ENCODE results near the gene ISOC2.
A peak's percentile ranks its signal among the peaks of the same experiment; 100 is the strongest.

Gene ISOC2

DNA sequence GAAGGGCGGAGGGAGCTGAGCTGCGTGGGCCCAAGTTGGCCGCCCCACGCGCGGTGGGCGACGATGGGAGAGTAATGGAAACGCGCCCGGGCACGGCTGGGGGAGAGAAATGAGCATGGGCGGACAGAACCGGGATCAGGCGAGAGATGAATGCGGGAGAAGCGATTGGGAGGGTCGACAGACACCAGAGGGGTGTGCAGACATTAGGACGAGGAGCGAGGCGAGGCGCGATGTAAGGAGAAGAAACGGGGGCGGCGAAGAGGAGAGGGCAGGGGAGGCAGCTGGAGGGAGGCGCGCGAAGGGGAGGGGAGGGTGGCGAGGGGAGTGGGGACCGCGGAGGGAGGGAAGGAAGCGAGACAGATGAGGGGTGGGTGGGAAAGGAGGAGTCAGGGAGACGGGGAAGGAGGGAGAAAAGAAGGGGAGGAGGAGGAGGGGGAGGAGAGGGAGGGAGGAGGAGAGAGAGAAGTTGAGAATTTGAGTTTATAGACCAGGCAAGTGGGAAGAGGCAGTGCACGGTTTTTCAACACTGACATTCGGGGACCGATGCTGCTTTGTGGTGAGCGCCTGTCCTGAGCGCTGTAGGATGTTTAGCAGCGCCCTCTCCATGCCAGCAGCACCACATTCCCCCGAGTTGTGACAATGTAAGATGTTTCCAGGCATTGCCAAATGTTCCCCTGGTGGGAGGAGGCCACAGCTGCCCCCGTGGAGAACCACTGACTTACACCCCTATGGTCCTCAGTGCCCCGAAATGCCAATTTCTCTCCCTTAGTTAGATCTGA, 18.2 kb downstream of the ISOC2 start, which contains the start of gene SHISA7:
Gene SHISA7, minus strand, starts transcription at position 256 of the 779 bp plus-strand sequence. CDS start 437 bp downstream, outside the sequence.
- H3K4me2 ChIP-seq (ENCODE audit: insufficient read depth, low read length): peak within 1 kb of the TSS; percentile 51
- peaks cover 12% of the 10 kb centered on the region for H3K4me1 ChIP-seq (ENCODE audit: insufficient read depth, low read length)
- no peaks in the 10 kb centered on the region for H3K79me2 ChIP-seq (ENCODE audit: insufficient read depth, low read length)
- no peak within 1 kb of the TSS for H2AFZ ChIP-seq (ENCODE audit: low read depth, low read length)
- ATAC-seq (ENCODE audit: insufficient read depth, low read depth) (peak; percentile 50; the same call in 2 of the 3 replicates), DNase-seq (peak; percentile 51)
- no peak within 1 kb of the TSS for H3K27ac ChIP-seq (ENCODE audit: low read length)
- TF ChIP-seq, protein P1, sequence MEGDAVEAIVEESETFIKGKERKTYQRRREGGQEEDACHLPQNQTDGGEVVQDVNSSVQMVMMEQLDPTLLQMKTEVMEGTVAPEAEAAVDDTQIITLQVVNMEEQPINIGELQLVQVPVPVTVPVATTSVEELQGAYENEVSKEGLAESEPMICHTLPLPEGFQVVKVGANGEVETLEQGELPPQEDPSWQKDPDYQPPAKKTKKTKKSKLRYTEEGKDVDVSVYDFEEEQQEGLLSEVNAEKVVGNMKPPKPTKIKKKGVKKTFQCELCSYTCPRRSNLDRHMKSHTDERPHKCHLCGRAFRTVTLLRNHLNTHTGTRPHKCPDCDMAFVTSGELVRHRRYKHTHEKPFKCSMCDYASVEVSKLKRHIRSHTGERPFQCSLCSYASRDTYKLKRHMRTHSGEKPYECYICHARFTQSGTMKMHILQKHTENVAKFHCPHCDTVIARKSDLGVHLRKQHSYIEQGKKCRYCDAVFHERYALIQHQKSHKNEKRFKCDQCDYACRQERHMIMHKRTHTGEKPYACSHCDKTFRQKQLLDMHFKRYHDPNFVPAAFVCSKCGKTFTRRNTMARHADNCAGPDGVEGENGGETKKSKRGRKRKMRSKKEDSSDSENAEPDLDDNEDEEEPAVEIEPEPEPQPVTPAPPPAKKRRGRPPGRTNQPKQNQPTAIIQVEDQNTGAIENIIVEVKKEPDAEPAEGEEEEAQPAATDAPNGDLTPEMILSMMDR (IDR thresholded peaks at IDR 0.05; ENCODE audit: borderline replicate concordance, extremely low read depth, low read length, poor library complexity, severe bottlenecking): peak; percentile 41
- peak; percentile 21 for TF ChIP-seq EZH2 (IDR thresholded peaks at IDR 0.05; ENCODE audit: borderline replicate concordance, low read depth, low read length, severe bottlenecking)
- H3K9ac ChIP-seq (ENCODE audit: low read depth, low read length): no peak within 1 kb of the TSS
- peaks cover 32% of the 10 kb centered on the region for H3K27me3 ChIP-seq (ENCODE audit: insufficient read depth, low read length, poor library complexity)
- H3K9me3 ChIP-seq (ENCODE audit: insufficient read depth, low read length, severe bottlenecking): no peaks in the 10 kb centered on the region
- H3K4me3 ChIP-seq (ENCODE audit: low read depth in 1 of 2, low read length in 2 of 2): 0 out of 4 replicates have a peak within 1 kb of the TSS, but pooled peaks of 1 of the 2 experiments have one; percentile 18
- peaks cover 22% of the 10 kb centered on the region for H4K20me1 ChIP-seq (ENCODE audit: insufficient read depth, low read length)
- H3K36me3 ChIP-seq (ENCODE audit: insufficient read depth, low read length): no peaks in the 10 kb centered on the region

GRCh38 chr19:55442372-55442961, 19.0 kb downstream of the ISOC2 start:
- no peak overlapping the region for H3K4me3 ChIP-seq (ENCODE audit: low read depth in 1 of 2, low read length in 2 of 2)
- peaks cover 22% of the 10 kb centered on the region for H4K20me1 ChIP-seq (ENCODE audit: insufficient read depth, low read length)
- no peak overlapping the region for H2AFZ ChIP-seq (ENCODE audit: low read depth, low read length)
- peaks cover 12% of the 10 kb centered on the region for H3K4me1 ChIP-seq (ENCODE audit: insufficient read depth, low read length)
- H3K36me3 ChIP-seq (ENCODE audit: insufficient read depth, low read length): no peaks in the 10 kb centered on the region
- no peaks in the 10 kb centered on the region for H3K9me3 ChIP-seq (ENCODE audit: insufficient read depth, low read length, severe bottlenecking)
- ATAC-seq (ENCODE audit: insufficient read depth, low read depth) (no peak), DNase-seq (no peak)
- no peak overlapping the region for H3K4me2 ChIP-seq (ENCODE audit: insufficient read depth, low read length)
- no peak overlapping the region for H3K27ac ChIP-seq (ENCODE audit: low read length)
- no peak overlapping the region for H3K9ac ChIP-seq (ENCODE audit: low read depth, low read length)
- no peak for TF ChIP-seq EZH2 (IDR thresholded peaks at IDR 0.05; ENCODE audit: borderline replicate concordance, low read depth, low read length, severe bottlenecking)
- TF ChIP-seq, protein P1 (IDR thresholded peaks at IDR 0.05; ENCODE audit: borderline replicate concordance, extremely low read depth, low read length, poor library complexity, severe bottlenecking): no peak
- no peaks in the 10 kb centered on the region for H3K79me2 ChIP-seq (ENCODE audit: insufficient read depth, low read length)
- peaks cover 32% of the 10 kb centered on the region for H3K27me3 ChIP-seq (ENCODE audit: insufficient read depth, low read length, poor library complexity)

GRCh38 chr19:55441692-55442321, 19.6 kb downstream of the ISOC2 start:
- TF ChIP-seq EZH2 (IDR thresholded peaks at IDR 0.05; ENCODE audit: borderline replicate concordance, low read depth, low read length, severe bottlenecking): no peak
- TF ChIP-seq, protein P1 (IDR thresholded peaks at IDR 0.05; ENCODE audit: borderline replicate concordance, extremely low read depth, low read length, poor library complexity, severe bottlenecking): no peak
- no peak for DNase-seq
- H3K4me2 ChIP-seq (ENCODE audit: insufficient read depth, low read length): no peak overlapping the region
- H3K9ac ChIP-seq (ENCODE audit: low read depth, low read length): no peak overlapping the region
- no peak overlapping the region for H2AFZ ChIP-seq (ENCODE audit: low read depth, low read length)
- peaks cover 32% of the 10 kb centered on the region for H3K27me3 ChIP-seq (ENCODE audit: insufficient read depth, low read length, poor library complexity)
- no peaks in the 10 kb centered on the region for H3K79me2 ChIP-seq (ENCODE audit: insufficient read depth, low read length)
- no peak overlapping the region for H3K27ac ChIP-seq (ENCODE audit: low read length)
- H3K9me3 ChIP-seq (ENCODE audit: insufficient read depth, low read length, severe bottlenecking): no peaks in the 10 kb centered on the region
- ATAC-seq (ENCODE audit: insufficient read depth, low read depth): no peak
- no peak overlapping the region for H3K4me3 ChIP-seq (ENCODE audit: low read depth in 1 of 2, low read length in 2 of 2)
- no peaks in the 10 kb centered on the region for H3K36me3 ChIP-seq (ENCODE audit: insufficient read depth, low read length)
- peaks cover 12% of the 10 kb centered on the region for H3K4me1 ChIP-seq (ENCODE audit: insufficient read depth, low read length)
- H4K20me1 ChIP-seq (ENCODE audit: insufficient read depth, low read length): peaks cover 18% of the 10 kb centered on the region

Measured in DND-41 (cell line).